Keratinocyte (primary cell): ENCODE data around the gene GPR158. TPM values are rescaled to one million over a fixed set of nuclear protein-coding genes. Genes with fewer than 3 reads are reported as not detected.

Experiments used
- DNase-seq: peaks from one replicate; pipeline ENCODE4 v3.0.0-alpha.2; 2011; ENCODE audit warnings: low read depth, missing footprints, low spot score
- FAIRE-seq: peaks from 2 replicates; lab custom pipeline; 2011; peaks lifted over from hg19 to GRCh38; lab: Jason Lieb, UNC
- H2AFZ ChIP-seq: 2 replicates; pipeline ENCODE4 v1.6.0; 2012; ENCODE audit warnings: low read length, control low read depth, inconsistent platforms; ENCODE audit not compliant: control insufficient read depth
- H3K27ac ChIP-seq: 2 replicates; pipeline ENCODE4 v1.5.1; 2011; ENCODE audit warnings: low read length; ENCODE audit not compliant: control insufficient read depth, insufficient read depth
- H3K27me3 ChIP-seq: 3 replicates; pipeline ENCODE4 v1.6.0; 2011; ENCODE audit warnings: low read length; ENCODE audit not compliant: control insufficient read depth, insufficient read depth; ENCODE audit errors: extremely low read depth
- H3K36me3 ChIP-seq, 2 experiments: 2 replicates in 1 of 2; 3 replicates in 1 of 2; pipeline ENCODE4 v1.5.1; 2011; ENCODE audit warnings: low read length in 2 of 2, mild to moderate bottlenecking in 1 of 2; ENCODE audit not compliant: control insufficient read depth in 2 of 2, insufficient read depth in 2 of 2; ENCODE audit errors: extremely low read depth in 1 of 2
- H3K4me1 ChIP-seq: 3 replicates; pipeline ENCODE4 v1.5.1; 2011; ENCODE audit warnings: low read length; ENCODE audit not compliant: control insufficient read depth, insufficient read depth; ENCODE audit errors: extremely low read depth
- H3K4me2 ChIP-seq: 3 replicates; pipeline ENCODE4 v1.6.0; 2011; ENCODE audit warnings: low read depth, low read length; ENCODE audit not compliant: control insufficient read depth, insufficient read depth; ENCODE audit errors: extremely low read depth
- H3K4me3 ChIP-seq, 3 experiments: fragments of 200-600 bp in 1 of 3; sonication (generic) in 1 of 3; 2 replicates in 2 of 3; 3 replicates in 1 of 3; pipeline ENCODE4 v1.5.1; 2011 to 2016; ENCODE audit warnings: low read length in 3 of 3, mild to moderate bottlenecking in 3 of 3, control low read depth in 2 of 3, inconsistent platforms in 1 of 3, low read depth in 1 of 3, mixed read lengths in 1 of 3, mixed run types in 1 of 3, moderate library complexity in 1 of 3; ENCODE audit not compliant: control insufficient read depth in 2 of 3, insufficient read depth in 2 of 3; ENCODE audit errors: extremely low read depth in 1 of 3
- H3K79me2 ChIP-seq: 2 replicates; pipeline ENCODE4 v1.6.0; 2012; ENCODE audit warnings: low read length; ENCODE audit not compliant: control insufficient read depth, insufficient read depth
- H3K9ac ChIP-seq: 3 replicates; pipeline ENCODE4 v1.6.0; 2011; ENCODE audit warnings: low read length; ENCODE audit not compliant: control insufficient read depth, insufficient read depth; ENCODE audit errors: extremely low read depth
- H3K9me1 ChIP-seq: 3 replicates; pipeline ENCODE4 v1.6.0; 2011; ENCODE audit warnings: low read length; ENCODE audit not compliant: control insufficient read depth, insufficient read depth; ENCODE audit errors: extremely low read depth
- H3K9me3 ChIP-seq: 2 replicates; pipeline ENCODE4 v1.5.1; 2012; ENCODE audit warnings: low read depth, low read length; ENCODE audit not compliant: control insufficient read depth
- H4K20me1 ChIP-seq: 3 replicates; pipeline ENCODE4 v1.6.0; 2011; ENCODE audit warnings: low read length; ENCODE audit not compliant: control insufficient read depth, insufficient read depth; ENCODE audit errors: extremely low read depth
- EZH2 ChIP-seq: IDR thresholded peaks from one replicate; pipeline ENCODE4 v1.6.1; 2012; ENCODE audit warnings: inconsistent platforms, mild to moderate bottlenecking, low read length, moderate library complexity
- dilution Hi-C: fragments of 300-500 bp; cut with MboI; formaldehyde crosslinking; loops from one replicate; pipeline ENCODE4 v1.7.0; 2020; ENCODE audit warnings: low sequenced_read_pairs; ENCODE audit not compliant: extremely low pct_ligation_motif_present
- polyA plus RNA-seq, 5 experiments: library from polyadenylated mRNA; depleted of rRNA in 3 of 5; stranded (reverse) in 3 of 5; stranded (forward) in 1 of 5; unstranded in 1 of 5; fragments of >200 nt; gene quantifications; 1 replicate in 1 of 5; 2 replicates in 3 of 5; 3 replicates in 1 of 5; pipeline versions ENCODE4 v1.2.1 to v1.2.3, GENCODE V29; 2011 to 2012; ENCODE audit warnings: missing spikeins in 2 of 5, low read depth in 1 of 5, low replicate concordance in 1 of 5
- small RNA-seq, 3 experiments: library from RNA; depleted of rRNA; stranded (forward); fragments of <200 nt; gene quantifications; one replicate each; pipeline ENCODE3, GENCODE V24; 2012; ENCODE audit warnings: low read depth in 3 of 3, low replicate concordance in 1 of 3; ENCODE audit not compliant: insufficient read length in 3 of 3
- TF ChIP-seq, protein P1 (sequence below), 3 experiments: IDR thresholded peaks in 1 of 3; conservative IDR thresholded peaks in 1 of 3; optimal IDR thresholded peaks in 1 of 3; 2 replicates in 2 of 3; 3 replicates in 1 of 3; pipeline versions ENCODE3 to v1.5.1; 2011; ENCODE audit warnings: low read length in 3 of 3, mild to moderate bottlenecking in 3 of 3, moderate library complexity in 2 of 3, control low read depth in 1 of 3, inconsistent platforms in 1 of 3; ENCODE audit not compliant: insufficient read depth in 2 of 3; ENCODE audit errors: extremely low read depth in 1 of 3

GPR158 gene
- polyA plus RNA-seq, 1 donor (not counting 4 experiments of a cell fraction or from before 2014, with no cell fraction given) = not detected

DNA sequence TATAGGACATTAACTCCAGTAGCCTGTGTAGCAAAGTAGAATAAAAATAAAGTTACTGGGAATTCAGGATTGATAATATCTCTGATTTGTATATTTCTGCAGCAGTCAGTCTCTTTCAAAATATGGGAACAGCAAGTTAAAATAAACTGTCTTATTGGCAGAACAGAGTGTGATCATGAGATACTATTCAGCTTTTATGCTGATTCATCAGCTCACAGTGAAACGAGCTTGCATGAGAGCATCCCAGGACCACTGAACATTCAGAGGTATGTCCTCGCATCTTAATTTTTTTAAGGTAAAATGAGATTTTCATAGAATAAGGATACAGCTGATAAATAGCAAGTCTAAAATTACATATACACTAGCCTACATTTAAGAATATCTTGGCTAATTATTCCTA lies 476.7 kb downstream of the GPR158 start:
- dilution Hi-C loops = no loop called here
- TF ChIP-seq, protein P1, sequence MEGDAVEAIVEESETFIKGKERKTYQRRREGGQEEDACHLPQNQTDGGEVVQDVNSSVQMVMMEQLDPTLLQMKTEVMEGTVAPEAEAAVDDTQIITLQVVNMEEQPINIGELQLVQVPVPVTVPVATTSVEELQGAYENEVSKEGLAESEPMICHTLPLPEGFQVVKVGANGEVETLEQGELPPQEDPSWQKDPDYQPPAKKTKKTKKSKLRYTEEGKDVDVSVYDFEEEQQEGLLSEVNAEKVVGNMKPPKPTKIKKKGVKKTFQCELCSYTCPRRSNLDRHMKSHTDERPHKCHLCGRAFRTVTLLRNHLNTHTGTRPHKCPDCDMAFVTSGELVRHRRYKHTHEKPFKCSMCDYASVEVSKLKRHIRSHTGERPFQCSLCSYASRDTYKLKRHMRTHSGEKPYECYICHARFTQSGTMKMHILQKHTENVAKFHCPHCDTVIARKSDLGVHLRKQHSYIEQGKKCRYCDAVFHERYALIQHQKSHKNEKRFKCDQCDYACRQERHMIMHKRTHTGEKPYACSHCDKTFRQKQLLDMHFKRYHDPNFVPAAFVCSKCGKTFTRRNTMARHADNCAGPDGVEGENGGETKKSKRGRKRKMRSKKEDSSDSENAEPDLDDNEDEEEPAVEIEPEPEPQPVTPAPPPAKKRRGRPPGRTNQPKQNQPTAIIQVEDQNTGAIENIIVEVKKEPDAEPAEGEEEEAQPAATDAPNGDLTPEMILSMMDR (optimal IDR thresholded peaks at IDR 0.05 in 1 of 3, IDR thresholded peaks at IDR 0.05 in 1 of 3, conservative IDR thresholded peaks at IDR 0.05 in 1 of 3; ENCODE audit: extremely low read depth in 1 of 3, insufficient read depth in 2 of 3, low read length in 3 of 3) = no peak
- TF ChIP-seq EZH2 = no peak
- Histone ChIP-seq H3K4me2 (no peak overlapping the region), H3K9me3 (no peaks in the 10 kb centered on the region), H3K4me3 (no peak overlapping the region), H3K36me3 (no peaks in the 10 kb centered on the region), H3K4me1 (no peaks in the 10 kb centered on the region), H3K9me1 (no peaks in the 10 kb centered on the region), H3K79me2 (no peaks in the 10 kb centered on the region), H3K27me3 (no peaks in the 10 kb centered on the region), H4K20me1 (no peaks in the 10 kb centered on the region), H3K9ac (no peak overlapping the region), H2AFZ (no peak overlapping the region), H3K27ac (no peak overlapping the region)
- DNase-seq = no peak
- no peak for FAIRE-seq

Small RNA genes within 50 kb of the gene (small RNA-seq; reads per million reads assigned to genes)
- gene RN7SKP220 = 0 reads per million in 3 experiments

Other genes with a start within 250 kb of the GPR158 start
- 1.4 to 2.2 TPM (median 1.8 TPM) in 3 replicates for gene PRTFDC1, start 222.4 kb upstream of the GPR158 start, polyA plus RNA-seq
- 0.03 TPM in 2 of 3 replicates, not detected in the other for gene ENKUR, start 158.8 kb upstream of the GPR158 start, polyA plus RNA-seq
- gene THNSL1, start 158.4 kb upstream of the GPR158 start, polyA plus RNA-seq = 1.8 to 4.1 TPM (median 2.2 TPM) in 3 replicates